GM12801 (cell line): Measurements from ENCODE around the gene PANK4.

ENCODE experiments used
- TF ChIP-seq, protein P1 (sequence below): IDR thresholded peaks from one replicate; pipeline ENCODE4 v1.5.1; 2011; ENCODE audit warnings: control low read depth; ENCODE audit not compliant: insufficient read length; ENCODE audit errors: extremely low read depth

The PANK4 gene

DNA sequence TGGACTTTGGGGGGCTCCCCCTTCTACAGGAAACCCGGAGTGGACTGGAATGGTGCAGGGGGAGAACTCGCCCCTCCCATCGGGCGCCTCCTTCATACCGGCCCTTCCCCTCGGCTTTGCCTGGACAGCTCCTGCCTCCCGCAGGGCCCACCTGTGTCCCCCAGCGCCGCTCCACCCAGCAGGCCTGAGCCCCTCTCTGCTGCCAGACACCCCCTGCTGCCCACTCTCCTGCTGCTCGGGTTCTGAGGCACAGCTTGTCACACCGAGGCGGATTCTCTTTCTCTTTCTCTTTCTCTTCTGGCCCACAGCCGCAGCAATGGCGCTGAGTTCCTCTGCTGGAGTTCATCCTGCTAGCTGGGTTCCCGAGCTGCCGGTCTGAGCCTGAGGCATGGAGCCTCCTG is 29.9 kb upstream of the PANK4 start, which contains the start of gene TNFRSF14:
Gene TNFRSF14 (plus strand): TSS at position 95 of the 401 bp plus-strand sequence. CDS start 294 bp downstream, at position 389.
- TF ChIP-seq, protein P1, sequence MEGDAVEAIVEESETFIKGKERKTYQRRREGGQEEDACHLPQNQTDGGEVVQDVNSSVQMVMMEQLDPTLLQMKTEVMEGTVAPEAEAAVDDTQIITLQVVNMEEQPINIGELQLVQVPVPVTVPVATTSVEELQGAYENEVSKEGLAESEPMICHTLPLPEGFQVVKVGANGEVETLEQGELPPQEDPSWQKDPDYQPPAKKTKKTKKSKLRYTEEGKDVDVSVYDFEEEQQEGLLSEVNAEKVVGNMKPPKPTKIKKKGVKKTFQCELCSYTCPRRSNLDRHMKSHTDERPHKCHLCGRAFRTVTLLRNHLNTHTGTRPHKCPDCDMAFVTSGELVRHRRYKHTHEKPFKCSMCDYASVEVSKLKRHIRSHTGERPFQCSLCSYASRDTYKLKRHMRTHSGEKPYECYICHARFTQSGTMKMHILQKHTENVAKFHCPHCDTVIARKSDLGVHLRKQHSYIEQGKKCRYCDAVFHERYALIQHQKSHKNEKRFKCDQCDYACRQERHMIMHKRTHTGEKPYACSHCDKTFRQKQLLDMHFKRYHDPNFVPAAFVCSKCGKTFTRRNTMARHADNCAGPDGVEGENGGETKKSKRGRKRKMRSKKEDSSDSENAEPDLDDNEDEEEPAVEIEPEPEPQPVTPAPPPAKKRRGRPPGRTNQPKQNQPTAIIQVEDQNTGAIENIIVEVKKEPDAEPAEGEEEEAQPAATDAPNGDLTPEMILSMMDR, result no peak

GRCh38 chr1:2555634-2556276 is 29.4 kb upstream of the PANK4 start:
- TF ChIP-seq, protein P1, result no peak

DNA sequence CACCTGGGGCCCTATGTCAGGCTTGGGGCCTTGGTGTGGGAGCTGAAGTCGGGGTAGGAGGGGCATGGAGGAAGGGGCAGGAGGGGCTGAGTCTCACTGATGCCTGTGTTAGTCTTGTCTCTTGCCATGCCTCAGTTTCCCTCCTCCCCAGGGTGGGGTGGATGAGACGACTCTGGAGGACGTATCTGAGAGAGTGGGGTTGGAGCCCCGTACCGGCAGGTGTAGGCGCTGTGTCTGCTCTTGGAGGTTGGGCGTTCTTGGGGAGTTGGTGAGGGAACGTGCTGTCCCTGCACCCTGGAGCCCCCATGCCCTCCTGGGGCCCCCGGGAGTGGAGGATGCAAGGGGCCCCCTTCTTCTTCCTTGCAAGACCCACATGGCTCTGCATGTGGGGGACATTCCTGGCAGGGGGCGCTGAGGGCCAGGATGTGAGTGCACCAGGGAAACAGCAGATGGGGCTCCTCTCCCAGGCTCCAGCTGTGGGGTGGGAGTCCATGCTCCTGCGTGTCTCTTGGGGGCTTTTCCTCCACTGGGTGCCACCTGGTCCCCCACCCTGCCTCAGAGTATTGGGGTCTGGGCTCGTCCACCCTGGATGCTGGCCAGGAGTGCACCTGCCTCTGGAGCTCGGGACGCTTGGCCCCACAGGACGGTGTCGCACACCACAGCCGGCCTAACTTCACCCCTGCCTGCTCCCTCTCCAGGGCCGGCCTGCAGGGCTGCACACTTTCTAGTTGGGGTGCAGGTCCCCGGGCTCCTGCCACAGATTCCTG is 28.4 kb upstream of the PANK4 start:
- TF ChIP-seq, protein P1, result no peak

- TF ChIP-seq, protein P1, result no peak
Observed at GRCh38 chr1:2553871-2554620, 27.6 kb upstream of the PANK4 start.

GRCh38 chr1:2552189-2552588 is 25.8 kb upstream of the PANK4 start:
- TF ChIP-seq, protein P1, result no peak

GRCh38 chr1:2548068-2548589 is 21.7 kb upstream of the PANK4 start:
- TF ChIP-seq, protein P1, result no peak
